WTC11 (cell line): Measurements from ENCODE around the gene OSCAR. TPM values are rescaled to one million over a fixed set of nuclear protein-coding genes. Genes with fewer than 3 reads are reported as not detected.

Source experiments
- ATAC-seq: fragments of 200-7000 bp; cut with Tn5 transposase; 2 replicates; pipeline ENCODE4 v1.10.0; 2021; ENCODE audit warnings: mild to moderate bottlenecking, moderate library complexity
- Bru-seq: library from RNA; stranded (reverse); fragments of 400-500 nt; gene quantifications from one replicate; lab custom pipeline; 2021; lab: Mats Ljungman, UMichigan
- CTCF ChIA-PET: fragments of 300-600 bp; sonication (Branson Sonifier 250); formaldehyde crosslinking; loops from one replicate; lab custom pipeline; 2021; ENCODE audit warnings: antibody characterized with exemption; lab: Charles Lee
- POLR2A ChIA-PET: fragments of 350-600 bp; sonication (Branson Sonifier 250); formaldehyde crosslinking; loops from one replicate; lab custom pipeline; 2021; ENCODE audit warnings: antibody characterized with exemption; lab: Charles Lee
- DNase-seq: peaks from one replicate; pipeline ENCODE4 v3.0.0; 2021; ENCODE audit warnings: low spot score
- H3K27ac Mint-ChIP-seq: 2 replicates; pipeline ENCODE4 v1.8.0; 2021; ENCODE audit warnings: mixed read lengths
- H3K27me3 Mint-ChIP-seq: 2 replicates; pipeline ENCODE4 v1.8.0; 2021; ENCODE audit warnings: low read depth, mild to moderate bottlenecking, moderate library complexity, mixed read lengths
- H3K36me3 Mint-ChIP-seq: 2 replicates; pipeline ENCODE4 v1.8.0; 2021; ENCODE audit warnings: mixed read lengths
- H3K4me1 Mint-ChIP-seq: 2 replicates; pipeline ENCODE4 v1.8.0; 2022; ENCODE audit warnings: mixed read lengths
- H3K4me3 Mint-ChIP-seq: 2 replicates; pipeline ENCODE4 v1.8.0; 2021; ENCODE audit warnings: mild to moderate bottlenecking, moderate library complexity, mixed read lengths
- H3K9me3 Mint-ChIP-seq: 2 replicates; pipeline ENCODE4 v1.8.0; 2021; ENCODE audit warnings: mixed read lengths
- CBFB ChIP-seq: sonication (generic); formaldehyde crosslinking; IDR thresholded peaks from 2 replicates; pipeline ENCODE4 v1.8.1; 2022; ENCODE audit warnings: mild to moderate bottlenecking, low read depth, missing genetic modification reagents
- CREB1 ChIP-seq: sonication (generic); formaldehyde crosslinking; IDR thresholded peaks from 2 replicates; pipeline ENCODE4 v1.8.0; 2023; ENCODE audit warnings: mild to moderate bottlenecking, missing genetic modification reagents
- FOXK1 ChIP-seq: sonication (generic); formaldehyde crosslinking; IDR thresholded peaks from 2 replicates; pipeline ENCODE4 v1.8.0; 2022; ENCODE audit warnings: mild to moderate bottlenecking, moderate library complexity, missing genetic modification reagents
- FOXP1 ChIP-seq: sonication (generic); formaldehyde crosslinking; IDR thresholded peaks from 2 replicates; pipeline ENCODE4 v1.8.0; 2022; ENCODE audit warnings: missing genetic modification reagents, mild to moderate bottlenecking, moderate library complexity, borderline replicate concordance
- GABPB1 ChIP-seq: sonication (generic); formaldehyde crosslinking; IDR thresholded peaks from 2 replicates; pipeline ENCODE4 v1.8.1; 2023; ENCODE audit warnings: mild to moderate bottlenecking, missing genetic modification reagents
- HMGA2 ChIP-seq: fragments of 250-450 bp; sonication (Bioruptor Pico); IDR thresholded peaks from 2 replicates; pipeline ENCODE4 v1.4.0; 2021; ENCODE audit warnings: mild to moderate bottlenecking, moderate library complexity
- MYBL2 ChIP-seq: sonication (generic); formaldehyde crosslinking; IDR thresholded peaks from 2 replicates; pipeline ENCODE4 v1.8.1; 2023; ENCODE audit warnings: mild to moderate bottlenecking, moderate library complexity, missing genetic modification reagents
- NFE2L1 ChIP-seq: sonication (generic); formaldehyde crosslinking; IDR thresholded peaks from 2 replicates; pipeline ENCODE4 v1.8.1; 2023; ENCODE audit warnings: missing genetic modification reagents
- NR2C2 ChIP-seq: sonication (generic); formaldehyde crosslinking; IDR thresholded peaks from 2 replicates; pipeline ENCODE4 v1.8.0; 2022; ENCODE audit warnings: mild to moderate bottlenecking, missing genetic modification reagents
- TCF7 ChIP-seq: sonication (generic); formaldehyde crosslinking; IDR thresholded peaks from 2 replicates; pipeline ENCODE4 v1.8.0; 2022; ENCODE audit warnings: mild to moderate bottlenecking, low read depth, missing genetic modification reagents, moderate library complexity
- ZNF232 ChIP-seq: sonication (generic); formaldehyde crosslinking; IDR thresholded peaks from 2 replicates; pipeline ENCODE4 v1.8.0; 2022; ENCODE audit warnings: mild to moderate bottlenecking, missing genetic modification reagents
- ZNF317 ChIP-seq: sonication (generic); formaldehyde crosslinking; IDR thresholded peaks from 2 replicates; pipeline ENCODE4 v1.8.1; 2023; ENCODE audit warnings: low read depth, mild to moderate bottlenecking, moderate library complexity, missing genetic modification reagents, borderline replicate concordance
- ZNF423 ChIP-seq: fragments of 250-450 bp; sonication (Bioruptor Pico); IDR thresholded peaks from 2 replicates; pipeline ENCODE4 v2.1.2; 2022; ENCODE audit warnings: mild to moderate bottlenecking, moderate library complexity
- long read RNA-seq, 3 experiments: library from RNA in 1 of 3; library from capped mRNA in 1 of 3; library from polyadenylated mRNA in 1 of 3; unstranded in 2 of 3; stranded (forward) in 1 of 3; transcript quantifications; one replicate each; pipeline ENCODE4 v2.0.0, GENCODE V29; 2021
- total RNA-seq: library from RNA; stranded (reverse); gene quantifications from 3 replicates; pipeline ENCODE4 v1.2.3, GENCODE V29; 2021
- TF ChIP-seq, protein P1 (sequence below): sonication (generic); formaldehyde crosslinking; conservative IDR thresholded peaks from 2 replicates; pipeline ENCODE4 v1.8.1; 2022; ENCODE audit warnings: mild to moderate bottlenecking, missing genetic modification reagents
- TF ChIP-seq, protein P2 (sequence below): fragments of 250-450 bp; sonication (Bioruptor Pico); IDR thresholded peaks from 2 replicates; pipeline ENCODE4 v1.9.0; 2021; ENCODE audit warnings: moderate library complexity, mild to moderate bottlenecking, inconsistent platforms, borderline replicate concordance
- TF ChIP-seq, protein P3 (sequence below): sonication (generic); formaldehyde crosslinking; IDR thresholded peaks from 2 replicates; pipeline ENCODE4 v1.8.1; 2023; ENCODE audit warnings: mild to moderate bottlenecking, missing genetic modification reagents
- TF ChIP-seq, protein P4 (sequence below): sonication (generic); formaldehyde crosslinking; IDR thresholded peaks from 2 replicates; pipeline ENCODE4 v1.8.0; 2023; ENCODE audit warnings: missing genetic modification reagents, mild to moderate bottlenecking, borderline replicate concordance
- TF ChIP-seq, protein P5 (sequence below): sonication (generic); formaldehyde crosslinking; IDR thresholded peaks from 2 replicates; pipeline ENCODE4 v1.8.1; 2022; ENCODE audit warnings: low read depth, missing genetic modification reagents, borderline replicate concordance
- TF ChIP-seq, protein P6 (sequence below): sonication (generic); formaldehyde crosslinking; IDR thresholded peaks from 2 replicates; pipeline ENCODE4 v1.8.1; 2022; ENCODE audit warnings: low read depth, mild to moderate bottlenecking, moderate library complexity, missing genetic modification reagents, borderline replicate concordance
- TF ChIP-seq, protein P7 (sequence below): sonication (generic); formaldehyde crosslinking; IDR thresholded peaks from 2 replicates; pipeline ENCODE4 v1.8.1; 2022; ENCODE audit warnings: mild to moderate bottlenecking, missing genetic modification reagents, moderate library complexity, borderline replicate concordance

The OSCAR gene, protein sequence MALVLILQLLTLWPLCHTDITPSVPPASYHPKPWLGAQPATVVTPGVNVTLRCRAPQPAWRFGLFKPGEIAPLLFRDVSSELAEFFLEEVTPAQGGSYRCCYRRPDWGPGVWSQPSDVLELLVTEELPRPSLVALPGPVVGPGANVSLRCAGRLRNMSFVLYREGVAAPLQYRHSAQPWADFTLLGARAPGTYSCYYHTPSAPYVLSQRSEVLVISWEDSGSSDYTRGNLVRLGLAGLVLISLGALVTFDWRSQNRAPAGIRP
- 1.7 to 2.7 TPM (median 2.3 TPM) in 3 replicates for total RNA-seq
- Bru-seq, nascent RNA: percentile 27 among the genes with signal in this experiment
- long read RNA-seq, experiment 1, partial matches to known transcripts: 4 of 5 reads
- long read RNA-seq, experiment 1, other reads (novel, unspliced or antisense): 1 of 5 reads
- long read RNA-seq, experiment 2, partial matches to known transcripts: 3 of 3 reads
- long read RNA-seq, experiment 2, other reads (novel, unspliced or antisense): 0 of 3 reads
- long read RNA-seq, experiment 3: 0 reads

DNA sequence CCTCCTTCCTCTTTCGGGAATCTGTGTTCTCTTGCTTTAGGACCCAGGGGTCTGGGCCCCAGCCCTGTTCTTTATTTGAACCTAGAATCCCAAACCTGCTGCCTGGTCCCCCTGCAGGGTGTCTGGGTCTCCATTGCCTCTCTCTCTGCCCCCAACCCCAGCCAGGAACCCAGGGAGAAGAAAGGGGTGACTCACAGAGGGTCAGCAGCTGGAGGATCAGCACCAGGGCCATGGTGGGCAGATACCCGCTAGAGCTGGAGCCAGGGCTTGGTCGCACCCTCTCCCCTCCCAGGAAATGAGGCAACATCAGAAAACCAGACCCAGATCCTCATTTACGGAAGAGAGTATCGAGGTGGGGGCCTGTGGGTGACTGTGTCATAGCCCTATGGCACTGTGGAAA, at the start of gene OSCAR:
Gene OSCAR (minus strand): TSS at position 243 of the 400 bp plus-strand sequence. CDS start 11 bp downstream, at position 232.
- no peaks in the 10 kb centered on the region for H3K9me3 Mint-ChIP-seq
- ATAC-seq (no peak), DNase-seq (no peak)
- H3K27ac Mint-ChIP-seq: peak within 1 kb of the TSS; percentile 70
- H3K27me3 Mint-ChIP-seq: peaks cover 12% of the 10 kb centered on the region
- TF ChIP-seq ZNF423 (CRISPR knock-in tag) (no peak), NFE2L1 (no peak), TCF7 (no peak), CREB1 (CRISPR knock-in tag) (no peak), NR2C2 (CRISPR knock-in tag) (no peak), GABPB1 (no peak)
- ChIA-PET CTCF (interaction anchor here (1.6 kb wide), 1 partner anchor 71 kb away, joined by 6 read pairs; no protein-coding TSS in a partner anchor), POLR2A (no interaction called here)
- peak within 1 kb of the TSS; percentile 46; the same call in 1 of the 2 replicates for H3K4me3 Mint-ChIP-seq
- peaks cover 6% of the 10 kb centered on the region for H3K36me3 Mint-ChIP-seq
- peaks cover 8% of the 10 kb centered on the region for H3K4me1 Mint-ChIP-seq

DNA sequence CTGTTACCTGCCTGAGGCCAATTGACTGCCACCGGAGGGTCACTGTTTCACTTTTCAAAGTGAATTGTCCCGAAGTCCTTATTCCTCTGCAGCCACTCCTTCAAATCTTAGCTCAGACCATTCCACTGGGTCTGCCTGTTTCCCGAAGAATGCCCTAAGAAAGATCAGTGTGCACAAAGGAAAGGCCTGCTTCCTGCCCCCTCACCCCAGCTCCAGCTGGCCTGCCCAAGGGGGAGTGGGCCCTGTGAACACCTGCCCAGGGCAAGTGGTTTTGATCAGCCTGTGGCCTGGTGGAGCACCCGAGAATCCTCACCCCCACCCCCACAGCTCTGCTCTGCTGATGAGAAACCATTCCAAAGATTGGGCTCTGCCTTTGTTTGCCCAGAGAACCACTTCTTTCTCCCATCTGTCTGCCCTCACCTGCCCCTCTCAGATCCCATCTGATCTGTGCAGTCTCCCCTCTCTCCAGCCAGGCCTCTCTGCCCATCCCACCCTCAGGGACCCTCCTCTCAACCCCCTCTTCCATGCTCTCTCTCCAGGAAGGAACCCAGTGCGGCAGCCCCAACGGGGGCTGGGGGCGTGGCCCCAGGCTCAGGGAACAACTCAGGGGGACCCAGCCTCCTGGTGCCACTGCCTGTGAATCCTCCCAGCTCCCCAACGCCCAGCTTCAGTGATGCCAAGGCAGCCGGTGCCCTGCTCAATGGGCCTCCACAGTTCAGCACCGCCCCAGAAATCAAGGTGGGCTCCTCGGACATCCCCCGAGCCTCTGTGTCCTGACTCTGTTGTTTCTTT, 48.6 kb upstream of the OSCAR start:
- Mint-ChIP-seq H3K36me3 (peaks cover 79% of the 10 kb centered on the region), H3K4me1 (no peaks in the 10 kb centered on the region), H3K9me3 (no peaks in the 10 kb centered on the region), H3K27ac (peak overlapping the region; percentile 53; the same call in 1 of the 2 replicates), H3K27me3 (no peaks in the 10 kb centered on the region; the same call in 1 of the 2 replicates), H3K4me3 (no peak overlapping the region)
- ATAC-seq: no peak
- ChIA-PET POLR2A (interaction anchor here (1.2 to 2.8 kb wide), 2 partner anchors 10 to 12 kb away, joined by 3 to 11 read pairs; partner anchors contain the start of genes CNOT3 and LENG1), CTCF (no interaction called here)
- DNase-seq: no peak
- TF ChIP-seq MYBL2 (CRISPR knock-in tag) (no peak), ZNF317 (no peak), FOXK1 (no peak), CBFB (CRISPR knock-in tag) (no peak), ZNF232 (CRISPR knock-in tag) (no peak), HMGA2 (CRISPR knock-in tag) (no peak), FOXP1 (CRISPR knock-in tag) (no peak)
- TF ChIP-seq, protein P1, sequence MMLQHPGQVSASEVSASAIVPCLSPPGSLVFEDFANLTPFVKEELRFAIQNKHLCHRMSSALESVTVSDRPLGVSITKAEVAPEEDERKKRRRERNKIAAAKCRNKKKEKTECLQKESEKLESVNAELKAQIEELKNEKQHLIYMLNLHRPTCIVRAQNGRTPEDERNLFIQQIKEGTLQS: no peak
- TF ChIP-seq, protein P2, sequence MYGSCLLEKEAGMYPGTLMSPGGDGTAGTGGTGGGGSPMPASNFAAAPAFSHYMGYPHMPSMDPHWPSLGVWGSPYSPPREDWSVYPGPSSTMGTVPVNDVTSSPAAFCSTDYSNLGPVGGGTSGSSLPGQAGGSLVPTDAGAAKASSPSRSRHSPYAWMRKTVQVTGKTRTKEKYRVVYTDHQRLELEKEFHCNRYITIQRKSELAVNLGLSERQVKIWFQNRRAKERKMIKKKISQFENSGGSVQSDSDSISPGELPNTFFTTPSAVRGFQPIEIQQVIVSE (CRISPR knock-in tag): no peak
- TF ChIP-seq, protein P3, sequence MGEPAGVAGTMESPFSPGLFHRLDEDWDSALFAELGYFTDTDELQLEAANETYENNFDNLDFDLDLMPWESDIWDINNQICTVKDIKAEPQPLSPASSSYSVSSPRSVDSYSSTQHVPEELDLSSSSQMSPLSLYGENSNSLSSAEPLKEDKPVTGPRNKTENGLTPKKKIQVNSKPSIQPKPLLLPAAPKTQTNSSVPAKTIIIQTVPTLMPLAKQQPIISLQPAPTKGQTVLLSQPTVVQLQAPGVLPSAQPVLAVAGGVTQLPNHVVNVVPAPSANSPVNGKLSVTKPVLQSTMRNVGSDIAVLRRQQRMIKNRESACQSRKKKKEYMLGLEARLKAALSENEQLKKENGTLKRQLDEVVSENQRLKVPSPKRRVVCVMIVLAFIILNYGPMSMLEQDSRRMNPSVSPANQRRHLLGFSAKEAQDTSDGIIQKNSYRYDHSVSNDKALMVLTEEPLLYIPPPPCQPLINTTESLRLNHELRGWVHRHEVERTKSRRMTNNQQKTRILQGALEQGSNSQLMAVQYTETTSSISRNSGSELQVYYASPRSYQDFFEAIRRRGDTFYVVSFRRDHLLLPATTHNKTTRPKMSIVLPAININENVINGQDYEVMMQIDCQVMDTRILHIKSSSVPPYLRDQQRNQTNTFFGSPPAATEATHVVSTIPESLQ (CRISPR knock-in tag): no peak
- TF ChIP-seq, protein P4, sequence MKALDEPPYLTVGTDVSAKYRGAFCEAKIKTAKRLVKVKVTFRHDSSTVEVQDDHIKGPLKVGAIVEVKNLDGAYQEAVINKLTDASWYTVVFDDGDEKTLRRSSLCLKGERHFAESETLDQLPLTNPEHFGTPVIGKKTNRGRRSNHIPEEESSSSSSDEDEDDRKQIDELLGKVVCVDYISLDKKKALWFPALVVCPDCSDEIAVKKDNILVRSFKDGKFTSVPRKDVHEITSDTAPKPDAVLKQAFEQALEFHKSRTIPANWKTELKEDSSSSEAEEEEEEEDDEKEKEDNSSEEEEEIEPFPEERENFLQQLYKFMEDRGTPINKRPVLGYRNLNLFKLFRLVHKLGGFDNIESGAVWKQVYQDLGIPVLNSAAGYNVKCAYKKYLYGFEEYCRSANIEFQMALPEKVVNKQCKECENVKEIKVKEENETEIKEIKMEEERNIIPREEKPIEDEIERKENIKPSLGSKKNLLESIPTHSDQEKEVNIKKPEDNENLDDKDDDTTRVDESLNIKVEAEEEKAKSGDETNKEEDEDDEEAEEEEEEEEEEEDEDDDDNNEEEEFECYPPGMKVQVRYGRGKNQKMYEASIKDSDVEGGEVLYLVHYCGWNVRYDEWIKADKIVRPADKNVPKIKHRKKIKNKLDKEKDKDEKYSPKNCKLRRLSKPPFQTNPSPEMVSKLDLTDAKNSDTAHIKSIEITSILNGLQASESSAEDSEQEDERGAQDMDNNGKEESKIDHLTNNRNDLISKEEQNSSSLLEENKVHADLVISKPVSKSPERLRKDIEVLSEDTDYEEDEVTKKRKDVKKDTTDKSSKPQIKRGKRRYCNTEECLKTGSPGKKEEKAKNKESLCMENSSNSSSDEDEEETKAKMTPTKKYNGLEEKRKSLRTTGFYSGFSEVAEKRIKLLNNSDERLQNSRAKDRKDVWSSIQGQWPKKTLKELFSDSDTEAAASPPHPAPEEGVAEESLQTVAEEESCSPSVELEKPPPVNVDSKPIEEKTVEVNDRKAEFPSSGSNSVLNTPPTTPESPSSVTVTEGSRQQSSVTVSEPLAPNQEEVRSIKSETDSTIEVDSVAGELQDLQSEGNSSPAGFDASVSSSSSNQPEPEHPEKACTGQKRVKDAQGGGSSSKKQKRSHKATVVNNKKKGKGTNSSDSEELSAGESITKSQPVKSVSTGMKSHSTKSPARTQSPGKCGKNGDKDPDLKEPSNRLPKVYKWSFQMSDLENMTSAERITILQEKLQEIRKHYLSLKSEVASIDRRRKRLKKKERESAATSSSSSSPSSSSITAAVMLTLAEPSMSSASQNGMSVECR: no peak
- TF ChIP-seq, protein P5, sequence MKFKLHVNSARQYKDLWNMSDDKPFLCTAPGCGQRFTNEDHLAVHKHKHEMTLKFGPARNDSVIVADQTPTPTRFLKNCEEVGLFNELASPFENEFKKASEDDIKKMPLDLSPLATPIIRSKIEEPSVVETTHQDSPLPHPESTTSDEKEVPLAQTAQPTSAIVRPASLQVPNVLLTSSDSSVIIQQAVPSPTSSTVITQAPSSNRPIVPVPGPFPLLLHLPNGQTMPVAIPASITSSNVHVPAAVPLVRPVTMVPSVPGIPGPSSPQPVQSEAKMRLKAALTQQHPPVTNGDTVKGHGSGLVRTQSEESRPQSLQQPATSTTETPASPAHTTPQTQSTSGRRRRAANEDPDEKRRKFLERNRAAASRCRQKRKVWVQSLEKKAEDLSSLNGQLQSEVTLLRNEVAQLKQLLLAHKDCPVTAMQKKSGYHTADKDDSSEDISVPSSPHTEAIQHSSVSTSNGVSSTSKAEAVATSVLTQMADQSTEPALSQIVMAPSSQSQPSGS (CRISPR knock-in tag): no peak
- TF ChIP-seq, protein P6, sequence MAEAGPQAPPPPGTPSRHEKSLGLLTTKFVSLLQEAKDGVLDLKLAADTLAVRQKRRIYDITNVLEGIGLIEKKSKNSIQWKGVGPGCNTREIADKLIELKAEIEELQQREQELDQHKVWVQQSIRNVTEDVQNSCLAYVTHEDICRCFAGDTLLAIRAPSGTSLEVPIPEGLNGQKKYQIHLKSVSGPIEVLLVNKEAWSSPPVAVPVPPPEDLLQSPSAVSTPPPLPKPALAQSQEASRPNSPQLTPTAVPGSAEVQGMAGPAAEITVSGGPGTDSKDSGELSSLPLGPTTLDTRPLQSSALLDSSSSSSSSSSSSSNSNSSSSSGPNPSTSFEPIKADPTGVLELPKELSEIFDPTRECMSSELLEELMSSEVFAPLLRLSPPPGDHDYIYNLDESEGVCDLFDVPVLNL: no peak
- TF ChIP-seq, protein P7, sequence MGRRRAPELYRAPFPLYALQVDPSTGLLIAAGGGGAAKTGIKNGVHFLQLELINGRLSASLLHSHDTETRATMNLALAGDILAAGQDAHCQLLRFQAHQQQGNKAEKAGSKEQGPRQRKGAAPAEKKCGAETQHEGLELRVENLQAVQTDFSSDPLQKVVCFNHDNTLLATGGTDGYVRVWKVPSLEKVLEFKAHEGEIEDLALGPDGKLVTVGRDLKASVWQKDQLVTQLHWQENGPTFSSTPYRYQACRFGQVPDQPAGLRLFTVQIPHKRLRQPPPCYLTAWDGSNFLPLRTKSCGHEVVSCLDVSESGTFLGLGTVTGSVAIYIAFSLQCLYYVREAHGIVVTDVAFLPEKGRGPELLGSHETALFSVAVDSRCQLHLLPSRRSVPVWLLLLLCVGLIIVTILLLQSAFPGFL (CRISPR knock-in tag): no peak
